Activated naive CD8-positive, alpha-beta T cell treated with anti-CD3 and anti-CD28 coated beads for 36 hours (primary cell): ENCODE results near the gene RPS6KB2. TPM values are rescaled to one million over a fixed set of nuclear protein-coding genes. Genes with fewer than 3 reads are reported as not detected.
A peak's percentile ranks its signal among the peaks of the same experiment; 100 is the strongest.
"Not testable (repeated sequence)": the region's sequence is repeated elsewhere in the genome, so short reads cannot be mapped to it uniquely, and the experiment has no call there.

ENCODE experiments used
- DNase-seq: peaks from one replicate; pipeline ENCODE4 v3.0.0; 2021
- H3K27ac Mint-ChIP-seq: one replicate; pipeline ENCODE4 v1.8.0; 2022; ENCODE audit warnings: mild to moderate bottlenecking, moderate library complexity, mixed read lengths
- H3K27me3 Mint-ChIP-seq: one replicate; pipeline ENCODE4 v1.8.0; 2022; ENCODE audit warnings: mild to moderate bottlenecking, mixed read lengths
- H3K36me3 Mint-ChIP-seq: one replicate; pipeline ENCODE4 v1.8.0; 2021; ENCODE audit warnings: mild to moderate bottlenecking, mixed read lengths
- H3K4me1 Mint-ChIP-seq: one replicate; pipeline ENCODE4 v1.8.0; 2021; ENCODE audit warnings: mixed read lengths
- H3K4me3 Mint-ChIP-seq: one replicate; pipeline ENCODE4 v1.8.0; 2022; ENCODE audit warnings: mild to moderate bottlenecking, moderate library complexity, mixed read lengths
- H3K9me3 Mint-ChIP-seq: one replicate; pipeline ENCODE4 v1.8.0; 2022; ENCODE audit warnings: mixed read lengths
- total RNA-seq, 2 experiments: library from RNA; stranded (reverse); gene quantifications; one replicate each; pipeline ENCODE4 v1.2.3, GENCODE V29; 2021

Gene RPS6KB2
- total RNA-seq, 2 experiments from 2014 or later = 64.9 to 67.7 TPM

- Mint-ChIP-seq H3K27me3 (no peaks in the 10 kb centered on the region), H3K27ac (peak within 1 kb of the TSS; percentile 79), H3K4me3 (peak within 1 kb of the TSS; percentile 87), H3K4me1 (peaks cover 28% of the 10 kb centered on the region), H3K36me3 (peaks cover 5% of the 10 kb centered on the region), H3K9me3 (no peaks in the 10 kb centered on the region)
- peak; percentile 95 for DNase-seq
These were observed 40.6 kb downstream of the RPS6KB2 start, which contains the start of gene TMEM134 for GRCh38 chr11:67468759-67469507. TSS of gene TMEM134 (minus strand) at chr11:67469251. CDS start at chr11:67469192, 59 bp downstream.

DNA sequence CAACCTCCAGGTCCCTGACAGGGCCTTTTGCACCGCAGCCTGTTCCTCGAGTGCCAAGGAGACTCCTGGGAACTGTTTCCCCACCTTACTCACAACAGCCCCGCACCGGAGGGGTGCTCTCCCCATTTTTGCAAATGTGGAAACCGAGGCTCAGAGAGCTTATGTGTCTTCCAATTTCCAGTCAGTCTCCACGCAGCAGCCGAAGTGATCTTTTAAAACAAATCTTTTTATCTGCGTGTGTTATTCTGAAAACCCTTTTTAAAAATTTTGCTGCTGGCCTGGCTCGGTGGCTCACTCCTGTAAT, 41.2 kb downstream of the RPS6KB2 start:
- no peak for DNase-seq
- H3K36me3 Mint-ChIP-seq = peaks cover 5% of the 10 kb centered on the region
- no peaks in the 10 kb centered on the region for H3K9me3 Mint-ChIP-seq
- peaks cover 24% of the 10 kb centered on the region for H3K4me1 Mint-ChIP-seq
- H3K27me3 Mint-ChIP-seq = no peaks in the 10 kb centered on the region
- peak overlapping the region; percentile 79 for H3K27ac Mint-ChIP-seq
- peak overlapping the region; percentile 73 for H3K4me3 Mint-ChIP-seq

GRCh38 chr11:67470337-67471002, 42.2 kb downstream of the RPS6KB2 start:
- H3K36me3 Mint-ChIP-seq = peaks cover 2% of the 10 kb centered on the region
- no peak for DNase-seq
- H3K4me1 Mint-ChIP-seq = peaks cover 20% of the 10 kb centered on the region
- H3K9me3 Mint-ChIP-seq = no peaks in the 10 kb centered on the region
- H3K27ac Mint-ChIP-seq = peak overlapping the region; percentile 5
- H3K4me3 Mint-ChIP-seq = no peak overlapping the region
- H3K27me3 Mint-ChIP-seq = no peaks in the 10 kb centered on the region

DNA sequence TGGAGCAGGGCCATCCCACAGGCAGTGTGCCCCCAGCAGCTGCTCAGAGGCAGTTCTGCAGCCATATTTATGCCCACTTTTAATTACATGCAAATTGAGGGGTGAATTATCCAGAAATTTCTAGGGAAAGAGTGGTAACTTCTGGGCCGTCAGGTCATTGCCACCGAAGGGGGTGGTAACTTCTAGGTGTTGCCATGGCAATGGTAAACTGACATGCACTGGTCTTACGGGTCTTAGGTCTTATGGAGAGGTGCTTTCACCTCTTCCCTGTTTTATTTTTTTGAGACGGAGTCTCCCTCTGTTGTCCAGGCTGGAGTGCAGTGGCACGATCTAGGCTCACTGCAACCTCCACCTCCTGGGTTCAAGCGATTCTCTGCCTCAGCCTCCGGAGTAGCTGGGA, 44.6 kb downstream of the RPS6KB2 start:
- Mint-ChIP-seq H3K4me3 (no peak overlapping the region), H3K27me3 (no peaks in the 10 kb centered on the region), H3K27ac (no peak overlapping the region), H3K36me3 (no peaks in the 10 kb centered on the region), H3K4me1 (peaks cover 8% of the 10 kb centered on the region), H3K9me3 (no peaks in the 10 kb centered on the region)
- no peak for DNase-seq

GRCh38 chr11:67476692-67477091, 48.4 kb downstream of the RPS6KB2 start:
- H3K36me3 Mint-ChIP-seq, H3K27me3 Mint-ChIP-seq, H3K4me3 Mint-ChIP-seq, H3K4me1 Mint-ChIP-seq, DNase-seq, H3K9me3 Mint-ChIP-seq, H3K27ac Mint-ChIP-seq: not testable (repeated sequence)

DNA sequence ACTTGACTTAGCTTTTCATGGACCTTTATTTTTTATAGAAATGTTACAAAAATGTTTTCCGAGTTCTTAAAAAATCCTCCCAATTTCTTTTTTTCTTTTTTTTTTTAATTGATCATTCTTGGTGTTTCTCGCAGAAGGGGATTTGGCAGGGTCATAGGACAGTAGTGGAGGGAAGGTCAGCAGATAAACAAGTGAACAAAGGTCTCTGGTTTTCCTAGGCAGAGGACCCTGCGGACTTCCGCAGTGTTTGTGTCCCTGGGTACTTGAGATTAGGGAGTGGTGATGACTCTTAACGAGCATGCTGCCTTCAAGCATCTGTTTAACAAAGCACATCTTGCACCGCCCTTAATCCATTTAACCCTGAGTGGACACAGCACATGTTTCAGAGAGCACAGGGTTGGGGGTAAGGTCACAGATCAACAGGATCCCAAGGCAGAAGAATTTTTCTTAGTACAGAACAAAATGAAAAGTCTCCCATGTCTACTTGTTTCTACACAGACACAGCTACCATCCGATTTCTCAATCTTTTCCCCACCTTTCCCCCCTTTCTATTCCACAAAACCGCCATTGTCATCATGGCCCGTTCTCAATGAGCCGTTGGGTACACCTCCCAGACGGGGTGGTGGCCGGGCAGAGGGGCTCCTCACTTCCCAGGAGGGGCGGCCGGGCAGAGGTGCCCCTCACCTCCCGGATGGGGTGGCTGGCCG, 49.2 kb downstream of the RPS6KB2 start:
- not testable (repeated sequence) for DNase-seq, H3K9me3 Mint-ChIP-seq, H3K27ac Mint-ChIP-seq, H3K27me3 Mint-ChIP-seq, H3K36me3 Mint-ChIP-seq, H3K4me3 Mint-ChIP-seq, H3K4me1 Mint-ChIP-seq

DNA sequence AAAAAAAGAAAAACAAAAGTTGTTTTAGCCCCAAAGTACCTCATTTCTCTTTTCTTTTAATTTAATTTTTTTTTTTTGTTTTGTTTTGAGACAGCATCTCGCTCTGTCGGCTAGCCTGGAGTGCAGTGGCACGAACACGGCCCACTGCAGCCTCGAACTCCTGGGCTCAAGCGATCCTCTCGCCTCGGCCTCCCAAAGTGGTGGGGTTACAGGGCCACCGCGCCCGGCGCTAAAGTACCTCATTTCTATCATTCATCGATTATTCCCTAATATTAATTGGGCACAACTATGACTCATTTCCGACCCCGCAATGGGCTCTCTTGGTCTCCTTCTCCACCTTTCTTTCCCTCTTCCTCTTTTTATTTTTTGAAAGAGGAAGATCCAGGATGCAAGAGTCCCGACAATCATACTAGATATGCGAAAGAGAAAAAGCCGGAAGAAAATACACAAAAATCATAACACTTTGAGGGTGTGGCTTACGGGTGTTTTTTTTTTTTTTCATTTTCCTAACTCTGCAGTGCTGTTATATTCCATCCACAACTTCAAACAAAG, 54.1 kb downstream of the RPS6KB2 start:
- no peak for DNase-seq
- no peaks in the 10 kb centered on the region for H3K27me3 Mint-ChIP-seq
- H3K4me1 Mint-ChIP-seq = peaks cover 39% of the 10 kb centered on the region
- H3K27ac Mint-ChIP-seq = peak overlapping the region; percentile 100
- H3K4me3 Mint-ChIP-seq = peak overlapping the region; percentile 94
- peaks cover 32% of the 10 kb centered on the region for H3K36me3 Mint-ChIP-seq
- peaks cover 3% of the 10 kb centered on the region for H3K9me3 Mint-ChIP-seq

GRCh38 chr11:67482827-67483798, 54.8 kb downstream of the RPS6KB2 start, which contains the start of gene AIP:
TSS of gene AIP (plus strand) at chr11:67483026. CDS start at chr11:67483159, 133 bp downstream.
- no peaks in the 10 kb centered on the region for H3K27me3 Mint-ChIP-seq
- peaks cover 45% of the 10 kb centered on the region for H3K4me1 Mint-ChIP-seq
- H3K27ac Mint-ChIP-seq = peak within 1 kb of the TSS; percentile 100
- peak; percentile 97 for DNase-seq
- H3K36me3 Mint-ChIP-seq = peaks cover 38% of the 10 kb centered on the region
- peaks cover 4% of the 10 kb centered on the region for H3K9me3 Mint-ChIP-seq
- peak within 1 kb of the TSS; percentile 94 for H3K4me3 Mint-ChIP-seq

DNA sequence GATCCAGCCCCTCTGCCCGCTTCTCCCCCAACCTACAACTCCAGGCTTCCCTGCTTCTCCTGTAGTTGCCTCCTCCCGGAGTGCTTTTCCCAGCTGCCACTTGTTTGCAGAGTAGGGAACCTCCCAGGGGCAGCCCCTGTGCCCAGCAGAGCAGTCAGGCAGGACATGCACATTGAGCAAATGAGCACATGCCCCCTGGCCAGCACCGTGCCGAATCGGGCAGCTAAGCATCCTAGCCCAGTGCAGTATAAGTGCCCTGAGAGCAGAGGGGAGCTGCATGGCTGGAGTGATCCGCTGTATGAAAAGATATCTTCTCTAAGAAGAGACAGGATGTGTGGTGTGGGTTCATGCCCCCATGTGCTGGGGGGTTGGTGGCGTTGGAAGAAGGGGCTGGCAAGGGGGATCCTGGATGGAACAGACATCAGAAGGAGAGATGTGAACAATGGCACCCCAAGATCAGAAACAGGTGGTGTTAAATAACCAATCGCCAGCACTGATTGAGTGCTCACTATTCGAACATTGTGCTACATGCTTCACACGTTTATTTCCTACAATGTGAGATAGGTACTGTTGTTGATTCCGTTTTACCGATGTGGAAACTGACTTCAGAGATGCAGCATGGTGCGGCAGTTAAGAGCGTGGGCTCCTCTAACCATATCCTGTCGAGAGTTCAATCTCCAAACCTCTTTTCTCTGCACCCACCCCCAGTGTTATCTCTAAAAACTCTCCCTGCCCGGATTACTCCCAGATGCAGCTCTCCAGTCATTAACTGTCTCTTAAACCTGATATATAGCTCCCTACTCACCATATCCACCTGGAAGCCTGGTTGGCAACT, 55.8 kb downstream of the RPS6KB2 start:
- H3K4me3 Mint-ChIP-seq = peak overlapping the region; percentile 94
- H3K27ac Mint-ChIP-seq = peak overlapping the region; percentile 100

DNA sequence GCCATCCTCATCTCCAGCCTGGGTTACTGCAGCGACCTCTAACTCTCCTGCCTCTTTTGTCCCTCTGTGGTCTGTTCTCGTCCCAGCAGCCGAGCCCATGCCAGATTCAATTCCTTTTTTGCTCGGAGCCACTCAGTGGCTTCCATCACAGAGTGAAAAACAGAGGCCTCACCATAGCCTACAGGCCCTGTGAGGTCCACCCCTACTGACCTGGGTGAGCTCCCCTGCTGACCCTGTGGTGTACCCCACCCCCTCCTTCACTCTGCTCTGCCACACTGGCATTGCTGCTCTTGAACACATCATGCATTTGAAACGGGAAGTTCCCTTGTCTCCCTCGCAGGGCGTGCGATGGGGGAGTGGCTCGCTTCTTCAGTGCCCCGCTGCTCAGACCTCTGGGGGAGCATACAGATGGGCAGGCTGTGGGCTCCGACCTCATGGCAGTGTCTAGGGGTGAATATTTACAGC, 56.6 kb downstream of the RPS6KB2 start:
- DNase-seq = peak; percentile 80
- Mint-ChIP-seq H3K4me1 (peaks cover 59% of the 10 kb centered on the region), H3K9me3 (peaks cover 4% of the 10 kb centered on the region), H3K27ac (peak overlapping the region; percentile 100), H3K27me3 (no peaks in the 10 kb centered on the region), H3K4me3 (peak overlapping the region; percentile 94), H3K36me3 (peaks cover 49% of the 10 kb centered on the region)

More for the DNA sequence above, 55.8 kb downstream of the RPS6KB2 start:
- DNase-seq = peak; percentile 57
- peaks cover 54% of the 10 kb centered on the region for H3K4me1 Mint-ChIP-seq
- peaks cover 4% of the 10 kb centered on the region for H3K9me3 Mint-ChIP-seq
- peaks cover 45% of the 10 kb centered on the region for H3K36me3 Mint-ChIP-seq
- H3K27me3 Mint-ChIP-seq = no peaks in the 10 kb centered on the region

Other genes starting within 250 kb of the RPS6KB2 start
- gene GRK2, start 162.0 kb upstream of the RPS6KB2 start, total RNA-seq = 100 to 1,000 TPM; 211 to 219 TPM
- 10 to 100 TPM; 52.0 to 55.7 TPM for gene ANKRD13D, start 139.2 kb upstream of the RPS6KB2 start, total RNA-seq
- 1 to 10 TPM; 4.6 to 4.7 TPM for gene SSH3, start 125.0 kb upstream of the RPS6KB2 start, total RNA-seq
- gene POLD4, start 74.9 kb upstream of the RPS6KB2 start, total RNA-seq = 10 to 100 TPM; 28.5 to 28.6 TPM
- under 1 TPM; 0.31 to 0.56 TPM for gene CLCF1, start 54.9 kb upstream of the RPS6KB2 start, total RNA-seq
- gene RAD9A, start 36.5 kb upstream of the RPS6KB2 start, total RNA-seq = 10 to 100 TPM; 31.2 to 33.7 TPM
- 100 to 1,000 TPM; 262 to 269 TPM for gene PPP1CA, start 26.6 kb upstream of the RPS6KB2 start, total RNA-seq
- 100 to 1,000 TPM; 117 to 121 TPM for gene TBC1D10C, start 24.4 kb upstream of the RPS6KB2 start, total RNA-seq
- gene CARNS1, start 12.8 kb upstream of the RPS6KB2 start, total RNA-seq = 1 to 10 TPM; 3.1 to 3.7 TPM
- 100 to 1,000 TPM; 110 to 117 TPM for gene PTPRCAP, start 9.2 kb downstream of the RPS6KB2 start, total RNA-seq
- gene CORO1B, start 15.0 kb downstream of the RPS6KB2 start, total RNA-seq = 100 to 1,000 TPM; 293 to 310 TPM
- not detected for gene GPR152, start 24.2 kb downstream of the RPS6KB2 start, total RNA-seq
- gene CABP4, start 26.9 kb downstream of the RPS6KB2 start, total RNA-seq = under 1 TPM; 0.27 to 0.28 TPM
- gene TMEM134, start 40.8 kb downstream of the RPS6KB2 start, total RNA-seq = 10 to 100 TPM; 43.7 to 45.8 TPM
- gene AIP, start 54.5 kb downstream of the RPS6KB2 start, total RNA-seq = 100 to 1,000 TPM; 107 to 112 TPM
- gene PITPNM1, start 76.9 kb downstream of the RPS6KB2 start, total RNA-seq = 10 to 100 TPM; 52.7 to 56.4 TPM
- 10 to 100 TPM; 49.7 to 50.5 TPM for gene CDK2AP2, start 79.7 kb downstream of the RPS6KB2 start, total RNA-seq
- not detected for gene CABP2, start 95.0 kb downstream of the RPS6KB2 start, total RNA-seq
- gene GSTP1, start 155.3 kb downstream of the RPS6KB2 start, total RNA-seq = 100 to 1,000 TPM; 452 to 465 TPM
- gene NDUFV1, start 178.4 kb downstream of the RPS6KB2 start, total RNA-seq = 100 to 1,000 TPM; 317 to 321 TPM
- gene NUDT8, start 201.4 kb downstream of the RPS6KB2 start, total RNA-seq = 10 to 100 TPM; 30.2 to 31.0 TPM
- gene TBX10, start 211.3 kb downstream of the RPS6KB2 start, total RNA-seq = not detected
- gene ACY3, start 222.2 kb downstream of the RPS6KB2 start, total RNA-seq = under 1 TPM; 0.27 to 0.70 TPM
- gene ALDH3B2, start 246.1 kb downstream of the RPS6KB2 start, total RNA-seq = not detected